ENCODE measurements around the gene DOLK. TPM values are rescaled to one million over a fixed set of nuclear protein-coding genes. Genes with fewer than 3 reads are reported as not detected.

Gene DOLK
- total RNA-seq (10 to 100 TPM; 19.6 to 42.3 (median 31.2) TPM), polyA plus RNA-seq (10 to 100 TPM in 2 of 3 donors, 1 to 10 TPM in 1; 4.6 to 25.3 (median 10.3) TPM)
- long read RNA-seq, donor 1, transcript DOLK-201 (1 exons, 2,090 nt) = major isoform, 34 of 34 reads
- long read RNA-seq, donor 1, partial matches to known transcripts = 0 of 34 reads
- long read RNA-seq, donor 1, other reads (novel, unspliced or antisense) = 0 of 34 reads
- long read RNA-seq, donor 2, transcript DOLK-201 (1 exons, 2,090 nt) = major isoform, 28 of 28 reads
- long read RNA-seq, donor 2, partial matches to known transcripts = 0 of 28 reads
- long read RNA-seq, donor 2, other reads (novel, unspliced or antisense) = 0 of 28 reads
- long read RNA-seq, donor 3, transcript DOLK-201 (1 exons, 2,090 nt) = major isoform, 29 of 29 reads
- long read RNA-seq, donor 3, partial matches to known transcripts = 0 of 29 reads
- long read RNA-seq, donor 3, other reads (novel, unspliced or antisense) = 0 of 29 reads
- long read RNA-seq, donor 4, transcript DOLK-201 (1 exons, 2,090 nt) = major isoform, 35 of 35 reads
- long read RNA-seq, donor 4, partial matches to known transcripts = 0 of 35 reads
- long read RNA-seq, donor 4, other reads (novel, unspliced or antisense) = 0 of 35 reads
- long read RNA-seq, donor 5, transcript DOLK-201 (1 exons, 2,090 nt) = major isoform, 95 of 95 reads
- long read RNA-seq, donor 5, partial matches to known transcripts = 0 of 95 reads
- long read RNA-seq, donor 5, other reads (novel, unspliced or antisense) = 0 of 95 reads
- long read RNA-seq, donor 6, transcript DOLK-201 (1 exons, 2,090 nt) = major isoform, 10 of 10 reads
- long read RNA-seq, donor 6, partial matches to known transcripts = 0 of 10 reads
- long read RNA-seq, donor 6, other reads (novel, unspliced or antisense) = 0 of 10 reads
- long read RNA-seq, donor 7, transcript DOLK-201 (1 exons, 2,090 nt) = major isoform, 25 of 25 reads
- long read RNA-seq, donor 7, partial matches to known transcripts = 0 of 25 reads
- long read RNA-seq, donor 7, other reads (novel, unspliced or antisense) = 0 of 25 reads
- long read RNA-seq, donor 8, transcript DOLK-201 (1 exons, 2,090 nt) = major isoform, 33 of 33 reads
- long read RNA-seq, donor 8, partial matches to known transcripts = 0 of 33 reads
- long read RNA-seq, donor 8, other reads (novel, unspliced or antisense) = 0 of 33 reads
- long read RNA-seq, donor 9, transcript DOLK-201 (1 exons, 2,090 nt) = major isoform, 27 of 27 reads
- long read RNA-seq, donor 9, partial matches to known transcripts = 0 of 27 reads
- long read RNA-seq, donor 9, other reads (novel, unspliced or antisense) = 0 of 27 reads
- long read RNA-seq, donor 10, transcript DOLK-201 (1 exons, 2,090 nt) = major isoform, 27 of 27 reads
- long read RNA-seq, donor 10, partial matches to known transcripts = 0 of 27 reads
- long read RNA-seq, donor 10, other reads (novel, unspliced or antisense) = 0 of 27 reads

DNA sequence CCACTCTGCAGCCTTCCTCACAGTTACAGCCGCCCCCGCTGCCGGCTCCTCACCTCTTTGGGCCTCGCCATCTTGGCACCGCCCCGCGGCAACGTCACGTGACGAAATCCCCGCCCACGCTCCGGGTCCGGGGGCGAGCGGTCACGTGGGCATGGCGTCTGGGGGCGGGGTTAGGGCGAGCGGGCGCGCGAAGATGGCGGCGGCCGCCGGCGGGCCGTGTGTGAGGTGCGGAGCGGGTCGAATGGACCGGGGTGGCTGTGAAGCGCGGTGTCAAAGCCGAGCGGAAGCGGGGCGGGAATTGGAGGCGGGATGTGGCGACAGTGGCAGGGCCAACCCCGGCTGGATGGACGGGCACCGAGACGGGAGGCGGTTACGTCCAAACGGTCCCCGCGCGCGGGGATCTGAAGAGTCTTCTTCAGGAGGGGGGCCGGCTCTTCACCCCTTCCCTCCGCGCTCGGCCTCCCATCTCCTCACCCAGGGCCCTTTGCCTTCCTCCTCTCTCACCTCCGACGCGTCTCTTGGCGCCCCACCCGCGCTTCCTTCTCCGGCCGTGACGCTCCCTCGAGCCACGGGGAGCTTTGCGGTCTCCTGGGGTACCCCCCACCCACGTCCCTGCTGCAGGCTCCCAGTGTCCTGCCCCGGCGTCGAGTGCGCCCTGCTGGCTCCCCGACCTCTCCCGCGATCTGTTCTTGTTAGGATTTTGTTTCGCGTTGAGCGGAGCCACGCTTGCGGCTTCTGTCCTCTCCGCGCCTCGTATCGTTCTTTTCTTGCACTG lies at the start of gene DOLK, which contains the start of gene NUP188:
DOLK (minus strand) TSS at position 77 of the 775 bp plus-strand sequence. CDS start 300 bp downstream, outside the sequence.
NUP188 (plus strand) TSS at position 173 of the 775 bp plus-strand sequence; CDS start at position 194, 21 bp downstream.
- 0 to 2% (median 1%) methylated on average over 31 to 86 of the region's 86 CpGs for WGBS, 4 donors
- TF ChIP-seq CTCF (IDR thresholded peaks at IDR 0.05) (peak in 1 of 6 experiments; percentile 6), POLR2A (IDR thresholded peaks at IDR 0.05) (peak; percentile 65 to 90)
- Histone ChIP-seq H3K27ac (peak within 1 kb of the TSS; percentile 91 to 99 (median 97)), H3K4me3 (peak within 1 kb of the TSS; percentile 45 to 83 (median 71)), H3K36me3 (replicated peaks in 1 of 2) (peaks cover 0 to 8% of the 10 kb centered on the region in 2 donors), H3K27me3 (no peaks in the 10 kb centered on the region), H3K4me1 (replicated peaks in 1 of 2) (peaks cover 12 to 27% of the 10 kb centered on the region in 2 donors), H3K9me3 (replicated peaks in 1 of 3) (no peaks in the 10 kb centered on the region)
- DNase-seq = peak; percentile 95 to 98 (median 97)
- intact Hi-C loops (cut with DNase I) = no loop called here

- H3K27ac ChIP-seq = no peak overlapping the region
- H3K4me3 ChIP-seq = no peak overlapping the region
- H3K4me1 ChIP-seq (replicated peaks in 1 of 2) = no peaks in the 10 kb centered on the region
- H3K27me3 ChIP-seq = no peaks in the 10 kb centered on the region
- intact Hi-C loops (cut with DNase I) = no loop called here
- H3K36me3 ChIP-seq (replicated peaks in 1 of 2) = peaks cover 0 to 95% of the 10 kb centered on the region in 2 donors
- H3K9me3 ChIP-seq (replicated peaks in 1 of 3) = no peaks in the 10 kb centered on the region
- no peak for TF ChIP-seq POLR2A (IDR thresholded peaks at IDR 0.05)
- TF ChIP-seq CTCF (IDR thresholded peaks at IDR 0.05) = no peak
- DNase-seq = no peak
- WGBS, 4 donors = 88 to 95% (median 93%) methylated on average over 5 of the region's 5 CpGs
Measured at GRCh38 chr9:128995791-128996190, 48.4 kb upstream of the DOLK start.

DNA sequence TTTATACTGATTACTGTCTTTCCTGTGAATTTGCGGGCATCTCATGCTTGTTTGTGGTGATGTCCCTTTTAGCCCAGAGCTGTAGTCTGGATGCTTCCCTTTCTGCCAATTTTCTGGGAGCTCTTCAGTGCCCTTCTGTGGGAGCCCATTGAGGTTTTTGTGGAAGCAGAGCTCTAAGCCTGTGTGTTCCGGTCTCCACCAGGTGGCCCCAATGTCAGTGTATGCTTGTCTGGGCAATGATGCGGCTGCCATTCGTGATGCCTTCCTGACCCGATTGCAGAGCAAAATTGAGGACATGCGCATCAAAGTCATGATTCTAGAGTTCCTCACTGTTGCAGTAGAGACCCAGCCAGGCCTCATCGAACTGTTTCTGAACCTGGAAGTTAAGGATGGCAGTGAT lies 45.6 kb upstream of the DOLK start:
- Histone ChIP-seq H3K4me3 (no peak overlapping the region), H3K36me3 (replicated peaks in 1 of 2) (peaks cover 0 to 92% of the 10 kb centered on the region in 2 donors), H3K4me1 (replicated peaks in 1 of 2) (no peaks in the 10 kb centered on the region), H3K9me3 (replicated peaks in 1 of 3) (no peaks in the 10 kb centered on the region), H3K27ac (no peak overlapping the region), H3K27me3 (no peaks in the 10 kb centered on the region)
- DNase-seq = peak in 5 of 7 donors; percentile 26 to 82 (median 59)
- 58 to 61% (median 61%) methylated on average over 5 to 7 of the region's 7 CpGs for WGBS, 4 donors
- intact Hi-C loops (cut with DNase I) = no loop called here
- peak in 5 of 6 experiments; percentile 38 to 45 (median 40) for TF ChIP-seq CTCF (IDR thresholded peaks at IDR 0.05)
- no peak for TF ChIP-seq POLR2A (IDR thresholded peaks at IDR 0.05)
